HCT116 (cell line): ENCODE results near the gene SPIB.

Source experiments
- CBX3 ChIP-seq: IDR thresholded peaks from 2 replicates; pipeline ENCODE4 v1.6.1; 2012; ENCODE audit warnings: low read depth
- CEBPB ChIP-seq: IDR thresholded peaks from 2 replicates; pipeline ENCODE4 v1.6.1; 2012; ENCODE audit warnings: low read depth
- POLR2A ChIP-seq: IDR thresholded peaks from 2 replicates; pipeline ENCODE4 v1.7.0; 2011; ENCODE audit warnings: borderline replicate concordance; ENCODE audit not compliant: insufficient read depth, insufficient read length; ENCODE audit errors: extremely low read depth
- POLR2AphosphoS5 ChIP-seq: IDR thresholded peaks from 2 replicates; pipeline ENCODE4 v1.6.1; 2011; ENCODE audit warnings: mild to moderate bottlenecking, low read depth, low read length, moderate library complexity
- RAD21 ChIP-seq: IDR thresholded peaks from 2 replicates; pipeline ENCODE4 v1.6.1; 2012; ENCODE audit warnings: low read depth, mild to moderate bottlenecking
- ZFX ChIP-seq: fragments of 450-650 bp; IDR thresholded peaks from 2 replicates; pipeline ENCODE4 v1.6.1; 2017
- TF ChIP-seq, protein P1 (sequence below), 3 experiments: fragments of 200-600 bp in 1 of 3; sonication (generic) in 1 of 3; IDR thresholded peaks in 2 of 3; conservative IDR thresholded peaks in 1 of 3; 2 replicates each; pipeline ENCODE4 v1.5.1; 2012 to 2017; ENCODE audit warnings: low read depth in 2 of 3, low read length in 2 of 3, antibody characterized with exemption in 1 of 3, borderline replicate concordance in 1 of 3, control low read depth in 1 of 3, mild to moderate bottlenecking in 1 of 3, mixed read lengths in 1 of 3, mixed run types in 1 of 3, moderate library complexity in 1 of 3; ENCODE audit not compliant: insufficient read depth in 1 of 3

GRCh38 chr19:50379602-50380001 lies 39.1 kb upstream of the SPIB start:
- TF ChIP-seq POLR2AphosphoS5 (no peak), RAD21 (no peak), POLR2A (no peak), CBX3 (no peak), CEBPB (no peak), ZFX (no peak)
- TF ChIP-seq, protein P1, sequence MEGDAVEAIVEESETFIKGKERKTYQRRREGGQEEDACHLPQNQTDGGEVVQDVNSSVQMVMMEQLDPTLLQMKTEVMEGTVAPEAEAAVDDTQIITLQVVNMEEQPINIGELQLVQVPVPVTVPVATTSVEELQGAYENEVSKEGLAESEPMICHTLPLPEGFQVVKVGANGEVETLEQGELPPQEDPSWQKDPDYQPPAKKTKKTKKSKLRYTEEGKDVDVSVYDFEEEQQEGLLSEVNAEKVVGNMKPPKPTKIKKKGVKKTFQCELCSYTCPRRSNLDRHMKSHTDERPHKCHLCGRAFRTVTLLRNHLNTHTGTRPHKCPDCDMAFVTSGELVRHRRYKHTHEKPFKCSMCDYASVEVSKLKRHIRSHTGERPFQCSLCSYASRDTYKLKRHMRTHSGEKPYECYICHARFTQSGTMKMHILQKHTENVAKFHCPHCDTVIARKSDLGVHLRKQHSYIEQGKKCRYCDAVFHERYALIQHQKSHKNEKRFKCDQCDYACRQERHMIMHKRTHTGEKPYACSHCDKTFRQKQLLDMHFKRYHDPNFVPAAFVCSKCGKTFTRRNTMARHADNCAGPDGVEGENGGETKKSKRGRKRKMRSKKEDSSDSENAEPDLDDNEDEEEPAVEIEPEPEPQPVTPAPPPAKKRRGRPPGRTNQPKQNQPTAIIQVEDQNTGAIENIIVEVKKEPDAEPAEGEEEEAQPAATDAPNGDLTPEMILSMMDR (IDR thresholded peaks at IDR 0.05 in 2 of 3, conservative IDR thresholded peaks at IDR 0.05 in 1 of 3; ENCODE audit: borderline replicate concordance in 1 of 3, insufficient read depth in 1 of 3, low read depth in 2 of 3, low read length in 2 of 3), result no peak
